ENCODE results near the gene ZNF205. TPM values are rescaled to one million over a fixed set of nuclear protein-coding genes. Genes with fewer than 3 reads are reported as not detected.

ZNF205 gene
- total RNA-seq, 1 donor from 2014 or later = 16.7 TPM

DNA sequence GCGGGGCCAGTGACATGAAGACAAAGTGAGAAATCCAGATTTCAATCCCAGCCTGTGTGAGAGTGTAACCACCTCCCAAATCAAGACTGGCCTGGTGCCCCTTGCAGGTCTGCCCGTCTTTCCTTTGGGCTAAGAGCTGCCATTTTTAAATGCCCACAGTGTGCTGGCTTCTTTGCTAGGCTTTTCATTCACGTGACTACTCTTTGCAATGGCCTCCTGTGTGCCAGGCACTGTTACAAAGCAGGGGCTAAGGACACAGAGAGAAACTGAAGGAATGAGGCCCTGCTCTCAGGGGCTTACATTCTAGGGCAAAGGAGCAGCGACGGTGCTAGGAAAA, 13.0 kb upstream of the ZNF205 start:
- Mint-ChIP-seq H3K36me3 (no peaks in the 10 kb centered on the region), H3K4me1 (peaks cover 18% of the 10 kb centered on the region), H3K4me3 (no peak overlapping the region), H3K27me3 (ENCODE audit: low read depth) (peaks cover 29% of the 10 kb centered on the region), H3K9me3 (no peaks in the 10 kb centered on the region), H3K27ac (no peak overlapping the region)
- DNase-seq (ENCODE audit: low spot score in 2 of 2, unreplicated experiment in 2 of 2) = no peak
- TF ChIP-seq, protein P1, sequence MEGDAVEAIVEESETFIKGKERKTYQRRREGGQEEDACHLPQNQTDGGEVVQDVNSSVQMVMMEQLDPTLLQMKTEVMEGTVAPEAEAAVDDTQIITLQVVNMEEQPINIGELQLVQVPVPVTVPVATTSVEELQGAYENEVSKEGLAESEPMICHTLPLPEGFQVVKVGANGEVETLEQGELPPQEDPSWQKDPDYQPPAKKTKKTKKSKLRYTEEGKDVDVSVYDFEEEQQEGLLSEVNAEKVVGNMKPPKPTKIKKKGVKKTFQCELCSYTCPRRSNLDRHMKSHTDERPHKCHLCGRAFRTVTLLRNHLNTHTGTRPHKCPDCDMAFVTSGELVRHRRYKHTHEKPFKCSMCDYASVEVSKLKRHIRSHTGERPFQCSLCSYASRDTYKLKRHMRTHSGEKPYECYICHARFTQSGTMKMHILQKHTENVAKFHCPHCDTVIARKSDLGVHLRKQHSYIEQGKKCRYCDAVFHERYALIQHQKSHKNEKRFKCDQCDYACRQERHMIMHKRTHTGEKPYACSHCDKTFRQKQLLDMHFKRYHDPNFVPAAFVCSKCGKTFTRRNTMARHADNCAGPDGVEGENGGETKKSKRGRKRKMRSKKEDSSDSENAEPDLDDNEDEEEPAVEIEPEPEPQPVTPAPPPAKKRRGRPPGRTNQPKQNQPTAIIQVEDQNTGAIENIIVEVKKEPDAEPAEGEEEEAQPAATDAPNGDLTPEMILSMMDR (IDR thresholded peaks at IDR 0.05; ENCODE audit: unreplicated experiment) = no peak

DNA sequence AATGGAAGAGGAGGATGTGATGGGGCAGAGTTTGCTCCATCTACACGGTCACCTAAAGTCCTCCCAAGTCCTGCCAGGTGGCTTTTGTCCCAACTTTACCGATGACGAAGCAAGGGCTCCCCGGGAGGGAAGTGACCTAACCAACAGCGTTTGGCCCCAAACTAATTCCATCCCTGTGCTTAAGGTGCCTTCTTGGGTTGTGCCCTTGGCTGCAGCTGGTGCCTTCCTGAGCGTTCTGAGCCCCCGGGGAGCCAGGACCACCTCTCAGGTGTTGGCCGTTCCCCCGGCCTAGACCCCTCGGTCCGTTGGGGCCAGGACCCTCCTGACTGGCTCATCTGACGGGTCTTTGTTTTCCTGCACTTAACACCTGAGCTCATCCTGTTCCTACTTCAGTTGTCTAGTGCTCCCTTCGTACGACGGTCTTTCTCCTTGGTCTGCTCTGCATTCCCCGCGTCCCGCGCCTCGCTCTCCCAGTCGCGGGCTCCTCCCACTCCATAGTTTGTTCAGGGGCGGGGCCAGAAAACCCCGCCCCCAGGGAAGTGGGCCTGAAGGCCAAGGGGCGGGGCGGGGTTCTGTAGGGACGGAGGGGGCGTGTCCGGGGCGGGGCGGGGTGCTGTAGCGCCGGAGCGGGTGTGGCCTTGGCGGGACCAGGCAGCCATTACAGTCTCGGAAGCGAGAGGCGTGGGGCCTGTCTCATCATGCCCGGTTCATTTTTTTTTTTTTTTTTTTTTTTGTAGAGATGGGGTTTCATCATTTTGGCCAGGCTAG, 12.5 kb upstream of the ZNF205 start:
- peak; percentile 88 to 90 for DNase-seq (ENCODE audit: low spot score in 2 of 2, unreplicated experiment in 2 of 2)
- Mint-ChIP-seq H3K4me1 (peaks cover 18% of the 10 kb centered on the region), H3K27ac (peak overlapping the region; percentile 77), H3K9me3 (no peaks in the 10 kb centered on the region), H3K4me3 (peak overlapping the region; percentile 64), H3K27me3 (ENCODE audit: low read depth) (peaks cover 29% of the 10 kb centered on the region), H3K36me3 (no peaks in the 10 kb centered on the region)
- TF ChIP-seq, protein P1 (IDR thresholded peaks at IDR 0.05; ENCODE audit: unreplicated experiment) = no peak

- TF ChIP-seq, protein P1 (IDR thresholded peaks at IDR 0.05; ENCODE audit: unreplicated experiment) = peak; percentile 56
- no peaks in the 10 kb centered on the region for H3K9me3 Mint-ChIP-seq
- H3K4me1 Mint-ChIP-seq = peaks cover 23% of the 10 kb centered on the region
- DNase-seq (ENCODE audit: low spot score in 2 of 2, unreplicated experiment in 2 of 2) = no peak
- peaks cover 29% of the 10 kb centered on the region for H3K27me3 Mint-ChIP-seq (ENCODE audit: low read depth)
- H3K4me3 Mint-ChIP-seq = peak overlapping the region; percentile 8
- H3K27ac Mint-ChIP-seq = peak overlapping the region; percentile 4
- no peaks in the 10 kb centered on the region for H3K36me3 Mint-ChIP-seq
Observed at GRCh38 chr16:3101018-3101840, 11.2 kb upstream of the ZNF205 start.

DNA sequence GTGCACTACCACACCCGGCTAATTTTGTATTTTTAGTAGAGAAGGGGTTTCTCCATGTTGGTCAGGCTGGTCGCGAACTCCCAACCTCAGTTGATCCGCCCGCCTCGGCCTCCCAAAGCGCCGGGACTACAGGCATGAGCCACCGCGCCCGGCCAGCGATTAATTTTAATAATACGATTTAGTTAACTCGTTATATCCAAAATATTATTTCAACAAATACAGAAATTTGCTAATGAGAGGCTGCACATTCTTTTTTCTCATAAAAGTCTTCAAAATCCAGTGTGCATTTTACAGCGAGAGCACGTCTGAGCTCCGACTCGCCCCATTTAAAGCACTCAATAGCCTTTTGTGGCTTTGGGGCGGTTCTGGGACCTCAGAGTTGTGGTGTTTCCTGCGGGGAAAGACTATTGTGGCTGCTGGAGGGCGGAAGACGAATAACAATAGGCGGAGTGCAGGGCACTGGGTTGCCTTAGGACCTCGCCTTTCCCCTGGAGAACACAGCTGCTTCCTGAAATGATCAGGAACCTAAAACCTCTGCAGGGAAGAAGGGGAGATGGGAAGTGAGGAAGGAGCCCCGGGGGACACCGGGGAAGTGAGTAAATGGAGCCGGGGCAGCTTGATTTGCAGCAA, 10.4 kb upstream of the ZNF205 start:
- peaks cover 26% of the 10 kb centered on the region for H3K4me1 Mint-ChIP-seq
- H3K27ac Mint-ChIP-seq = no peak overlapping the region

GRCh38 chr16:3106205-3106928, 6.0 kb upstream of the ZNF205 start:
- Mint-ChIP-seq H3K27me3 (ENCODE audit: low read depth) (peaks cover under 1% of the 10 kb centered on the region), H3K9me3 (no peaks in the 10 kb centered on the region), H3K4me3 (peak overlapping the region; percentile 69), H3K4me1 (peaks cover 11% of the 10 kb centered on the region), H3K27ac (peak overlapping the region; percentile 89), H3K36me3 (no peaks in the 10 kb centered on the region)
- DNase-seq (ENCODE audit: low spot score in 2 of 2, unreplicated experiment in 2 of 2) = peak; percentile 87 to 93
- TF ChIP-seq, protein P1 (IDR thresholded peaks at IDR 0.05; ENCODE audit: unreplicated experiment) = no peak

More for the DNA sequence above, 10.4 kb upstream of the ZNF205 start:
- Mint-ChIP-seq H3K9me3 (no peaks in the 10 kb centered on the region), H3K36me3 (no peaks in the 10 kb centered on the region), H3K27me3 (ENCODE audit: low read depth) (peaks cover 29% of the 10 kb centered on the region), H3K4me3 (no peak overlapping the region)
- TF ChIP-seq, protein P1 (IDR thresholded peaks at IDR 0.05; ENCODE audit: unreplicated experiment) = no peak
- no peak for DNase-seq (ENCODE audit: low spot score in 2 of 2, unreplicated experiment in 2 of 2)
